ENCODE measurements around the gene LMNA.
"Not testable (repeated sequence)": the region's sequence is repeated elsewhere in the genome, so short reads cannot be mapped to it uniquely, and the experiment has no call there.

Gene LMNA

DNA sequence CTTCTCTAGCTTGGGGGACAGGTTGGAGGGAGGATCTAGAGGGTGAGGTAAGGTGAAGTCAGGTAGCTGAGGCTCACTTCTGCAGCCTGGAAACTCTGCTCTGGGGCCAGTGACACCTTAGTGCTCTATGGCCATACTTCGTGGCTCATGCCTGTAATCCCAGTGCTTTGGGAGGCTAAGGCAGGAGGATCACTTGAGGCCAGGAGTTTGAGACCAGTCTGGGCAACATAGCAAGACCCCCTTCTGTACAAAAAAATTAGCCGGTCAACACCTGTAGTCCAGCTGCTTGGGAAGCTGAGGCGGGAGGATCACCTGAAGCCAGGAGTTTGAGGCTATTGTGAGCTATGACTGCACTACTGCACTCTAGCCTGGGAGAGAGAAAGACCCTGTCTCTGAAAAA is 5.8 kb downstream of the LMNA start:
- no peak overlapping the region for H3K27ac ChIP-seq
- TF ChIP-seq ZFX (IDR thresholded peaks at IDR 0.05) (no peak), CTCF (conservative IDR thresholded peaks at IDR 0.05) (no peak)

- H3K27ac ChIP-seq = not testable (repeated sequence)
These were observed 6.5 kb downstream of the LMNA start for GRCh38 chr1:156121005-156121404.

- no peak for TF ChIP-seq ZFX (IDR thresholded peaks at IDR 0.05)
- no peak for TF ChIP-seq CTCF (conservative IDR thresholded peaks at IDR 0.05)
- H3K27ac ChIP-seq = no peak overlapping the region
These were observed 6.9 kb downstream of the LMNA start for GRCh38 chr1:156121457-156121856.

GRCh38 chr1:156122086-156122485 is 7.6 kb downstream of the LMNA start:
- peak overlapping the region; percentile 80 for H3K27ac ChIP-seq
- no peak for TF ChIP-seq CTCF (conservative IDR thresholded peaks at IDR 0.05)

DNA sequence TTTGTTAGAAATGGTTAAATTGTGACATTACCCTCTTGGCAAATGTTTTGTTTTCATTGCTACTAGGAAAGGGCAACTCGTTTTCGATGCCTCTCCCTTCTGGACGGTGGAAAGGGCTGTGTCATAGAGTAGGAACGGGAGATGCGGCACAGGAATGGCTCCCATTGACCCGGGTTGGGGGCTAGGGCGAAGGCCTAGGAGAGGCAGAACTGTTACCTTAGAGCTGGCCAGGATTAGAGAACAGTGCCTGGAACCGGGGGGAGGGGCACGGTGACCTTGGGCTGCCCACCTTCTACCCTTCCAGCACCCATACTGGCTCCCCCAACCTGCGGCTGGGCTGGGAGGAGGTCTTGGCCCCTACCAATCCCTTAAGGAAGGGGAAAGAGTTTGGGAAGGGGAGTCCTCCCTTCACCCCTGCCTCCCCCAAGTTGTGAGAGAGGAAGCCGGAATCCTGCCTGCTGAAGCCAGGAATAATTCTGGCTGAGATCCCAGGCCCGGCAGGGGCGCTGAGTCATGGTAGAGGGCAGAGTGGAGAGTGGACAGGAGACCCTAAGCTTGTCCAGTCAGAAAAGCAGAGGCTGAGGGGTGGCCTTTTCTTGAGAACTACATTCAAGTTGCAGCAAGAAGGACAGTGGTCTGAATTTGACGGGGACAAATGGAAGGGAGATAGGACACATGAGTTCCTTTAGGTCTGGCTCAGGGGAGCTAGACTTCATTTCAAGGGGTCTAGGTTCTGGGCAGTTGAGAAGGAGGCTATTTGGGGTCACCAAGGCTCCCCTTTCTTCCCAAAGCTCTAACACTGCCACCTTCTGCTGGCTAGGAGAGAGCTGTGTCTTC is 8.2 kb downstream of the LMNA start:
- no peak for TF ChIP-seq ZFX (IDR thresholded peaks at IDR 0.05)
- TF ChIP-seq CTCF (conservative IDR thresholded peaks at IDR 0.05) = no peak
- peak overlapping the region; percentile 80 for H3K27ac ChIP-seq

DNA sequence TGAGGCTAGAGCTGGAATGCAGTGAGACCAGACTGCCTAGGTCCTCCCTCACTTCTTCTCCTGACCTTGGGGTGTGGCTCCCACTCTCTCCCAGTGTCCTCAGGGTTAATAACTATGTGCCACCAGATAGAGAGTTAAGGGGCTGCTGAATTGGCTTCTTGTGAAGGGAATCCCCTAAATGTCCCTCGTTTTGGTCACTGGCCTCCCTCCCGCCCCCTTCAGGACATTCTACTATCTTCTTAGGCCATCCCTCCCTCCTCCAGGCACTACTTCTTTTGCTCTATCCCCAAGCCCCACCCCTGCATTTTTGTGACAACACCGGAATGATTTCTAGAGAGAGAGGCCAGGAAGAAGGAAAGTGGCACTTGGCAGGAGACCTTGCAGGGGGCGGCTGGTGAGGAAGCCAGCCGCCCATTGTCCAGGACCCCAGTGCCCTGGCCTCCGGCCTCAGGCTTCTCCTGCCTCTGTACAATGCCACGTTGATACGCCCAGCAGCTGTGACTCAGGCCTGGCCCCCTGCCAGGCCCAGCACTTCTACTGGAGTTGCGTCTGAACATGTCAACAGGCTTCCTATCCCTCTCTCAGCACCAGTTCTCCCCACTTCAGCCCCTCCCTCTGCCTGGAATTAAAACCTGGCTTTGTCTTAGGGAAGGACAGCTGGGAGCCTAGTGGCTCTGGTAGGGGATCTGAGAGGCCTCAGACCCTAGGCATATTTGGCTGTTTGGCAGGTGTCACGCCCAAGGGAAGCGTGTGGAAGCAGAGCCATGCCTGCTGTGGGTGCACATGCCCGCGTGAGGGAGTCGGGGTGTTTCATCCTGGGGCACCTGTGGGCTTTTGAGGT is 9.1 kb downstream of the LMNA start:
- TF ChIP-seq ZFX (IDR thresholded peaks at IDR 0.05) = no peak
- no peak; the same call in 1 of the 2 replicates for TF ChIP-seq CTCF (conservative IDR thresholded peaks at IDR 0.05)
- H3K27ac ChIP-seq = peak overlapping the region; percentile 80

DNA sequence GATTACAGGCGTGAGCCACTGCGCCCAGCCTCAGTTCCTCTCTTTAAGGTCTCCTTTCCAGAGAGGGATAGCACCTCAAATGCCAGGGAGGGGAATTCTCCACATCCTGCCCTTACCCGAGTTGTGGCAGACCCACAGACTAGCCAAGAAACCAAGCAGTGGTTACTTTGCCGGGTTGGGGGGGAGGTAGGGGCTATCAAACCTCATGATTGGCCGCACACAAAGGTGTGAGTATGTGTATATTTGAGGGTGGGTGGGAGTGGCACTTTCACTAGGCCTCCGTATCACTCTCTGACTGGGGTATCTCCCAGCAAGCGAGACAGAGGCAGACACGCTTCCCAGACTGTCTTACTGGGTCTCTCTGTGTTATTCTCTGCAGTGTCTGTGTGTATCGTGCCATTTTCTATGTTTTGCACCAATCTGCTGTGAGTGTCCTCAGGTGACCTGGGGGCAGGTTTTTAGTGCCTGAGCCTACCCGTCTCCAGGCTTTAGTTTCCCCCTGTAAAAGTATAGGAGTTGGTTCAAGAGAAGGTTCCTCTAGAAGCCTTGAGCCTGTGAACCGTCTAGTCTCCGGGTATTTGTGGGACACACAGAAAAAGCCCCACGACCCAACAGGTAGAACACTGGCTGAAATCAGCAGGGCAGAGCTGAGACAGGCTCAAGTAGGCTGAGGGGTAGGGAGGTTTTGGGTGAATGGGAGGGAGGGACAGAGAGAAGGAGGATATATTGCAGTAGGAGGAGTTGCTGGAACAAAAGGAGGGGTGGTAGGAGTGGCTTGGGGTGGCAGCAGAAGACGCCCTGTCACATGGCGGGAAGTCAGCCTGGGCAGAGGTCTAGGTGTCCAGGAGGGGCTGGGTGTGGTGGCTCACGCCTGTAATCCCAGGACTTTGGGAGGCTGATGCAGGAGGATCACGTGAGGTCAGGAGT is 10.3 kb downstream of the LMNA start:
- H3K27ac ChIP-seq = peak overlapping the region; percentile 80
- TF ChIP-seq CTCF (conservative IDR thresholded peaks at IDR 0.05) (no peak), ZFX (IDR thresholded peaks at IDR 0.05) (no peak)

GRCh38 chr1:156125544-156125943 is 11.0 kb downstream of the LMNA start:
- 0 out of 2 replicates have a peak overlapping the region, but pooled peaks have one; percentile 80 for H3K27ac ChIP-seq

All from C4-2B (cell line).